Measurements from ENCODE around the gene UIMC1. TPM values are rescaled to one million over a fixed set of nuclear protein-coding genes. Genes with fewer than 3 reads are reported as not detected.
A peak's percentile ranks its signal among the peaks of the same experiment; 100 is the strongest.

The UIMC1 gene
- total RNA-seq, 1 experiment from 2014 or later = 53.0 TPM

GRCh38 chr5:176899296-176899891, 107.2 kb downstream of the UIMC1 start, which contains the start of gene HK3:
Gene HK3, minus strand, starts transcription at chr5:176899346. Its CDS starts 3,187 bp downstream, at chr5:176896159.
- H3K4me2 ChIP-seq (ENCODE audit: insufficient read depth, insufficient read length, low read length) = no peak within 1 kb of the TSS
- H2AFZ ChIP-seq (ENCODE audit: low read length) = no peak within 1 kb of the TSS
- no peak within 1 kb of the TSS for H4K8ac ChIP-seq (replicated peaks; ENCODE audit: insufficient read length, low read depth, low read length)
- no peak within 1 kb of the TSS for H4K5ac ChIP-seq (ENCODE audit: insufficient read length, low read depth, low read length)
- H3K23me2 ChIP-seq (ENCODE audit: insufficient read length, low read depth, low read length, poor library complexity, severe bottlenecking) = no peaks in the 10 kb centered on the region
- no peak within 1 kb of the TSS for H3K23ac ChIP-seq (ENCODE audit: insufficient read length, low read depth, low read length)
- H3K9ac ChIP-seq (ENCODE audit: extremely low read depth, insufficient read length, low read length) = no peak within 1 kb of the TSS
- H3K27me3 Mint-ChIP-seq (ENCODE audit: low read depth) = peaks cover 5% of the 10 kb centered on the region
- peak within 1 kb of the TSS; percentile 13 to 75 (median 20); a peak in 3 of 7 replicates for H3K27ac Mint-ChIP-seq
- no peak within 1 kb of the TSS for H2BK120ac ChIP-seq (ENCODE audit: low read depth, low read length, poor library complexity, severe bottlenecking)
- H3T11ph ChIP-seq (ENCODE audit: low read length) = no peak within 1 kb of the TSS
- no peak within 1 kb of the TSS for H3K14ac ChIP-seq (ENCODE audit: insufficient read depth, low read length)
- no peaks in the 10 kb centered on the region for H3K79me2 ChIP-seq (ENCODE audit: insufficient read depth, low read length)
- H2BK15ac ChIP-seq (ENCODE audit: low read depth, low read length) = no peak within 1 kb of the TSS
- H3K4me1 Mint-ChIP-seq = peaks cover 24 to 27% of the 10 kb centered on the region in 2 experiments
- WGBS (ENCODE audit: extremely low coverage, insufficient read length, low lambda C conversion rate) = no CpG with 5 or more reads among the region's 9 CpGs
- H3K4me3 Mint-ChIP-seq = no peak within 1 kb of the TSS
- H2BK5ac ChIP-seq (ENCODE audit: insufficient read length, low read length) = no peak within 1 kb of the TSS
- no peak within 1 kb of the TSS for H3K18ac ChIP-seq (ENCODE audit: insufficient read length, low read depth, low read length)
- no peaks in the 10 kb centered on the region for H3K27me3 ChIP-seq (ENCODE audit: insufficient read depth, low read length)
- no peaks in the 10 kb centered on the region; the same call in 1 of the 2 replicates for H3K4me1 ChIP-seq (ENCODE audit: insufficient read depth, low read length)
- H3K9me3 Mint-ChIP-seq = no peaks in the 10 kb centered on the region
- no peak within 1 kb of the TSS for H2BK12ac ChIP-seq (ENCODE audit: insufficient read length, low read depth, low read length)
- no peak within 1 kb of the TSS for H3K4ac ChIP-seq (ENCODE audit: low read depth, low read length)
- no peaks in the 10 kb centered on the region for H3K79me1 ChIP-seq (ENCODE audit: insufficient read depth, low read depth, low read length, poor library complexity, severe bottlenecking)
- no peak within 1 kb of the TSS for H2BK20ac ChIP-seq (ENCODE audit: low read depth, low read length, poor library complexity, severe bottlenecking)
- no peak within 1 kb of the TSS for H3K27ac ChIP-seq (ENCODE audit: insufficient read length, low read depth, low read length)
- H3K56ac ChIP-seq (ENCODE audit: insufficient read length, low read depth, low read length) = no peak within 1 kb of the TSS
- H3K36me3 Mint-ChIP-seq (ENCODE audit: insufficient read depth in 1 of 3, low read depth in 3 of 3) = peaks cover 6 to 26% (median 7%) of the 10 kb centered on the region in 3 experiments; a peak in 6 of 7 replicates
- no peaks in the 10 kb centered on the region for H4K20me1 ChIP-seq (ENCODE audit: control insufficient read depth, insufficient read depth, insufficient read length)
- H2AK5ac ChIP-seq (ENCODE audit: insufficient read length, low read length) = no peak within 1 kb of the TSS
- H4K91ac ChIP-seq (ENCODE audit: insufficient read length, low read depth, low read length) = no peak within 1 kb of the TSS
- H3K9me3 ChIP-seq (ENCODE audit: control insufficient read depth, low read depth, low read length) = no peaks in the 10 kb centered on the region
- TF ChIP-seq CTCF (conservative IDR thresholded peaks at IDR 0.05) = no peak
- DNase-seq = no peak

All from H9 (cell line).